IMR-90 (cell line): ENCODE results near the gene PVALEF.

Source experiments
- BHLHE40 ChIP-seq: fragments of 150-350 bp; IDR thresholded peaks from 2 replicates; pipeline ENCODE4 v1.6.1; 2016; ENCODE audit warnings: mild to moderate bottlenecking, low read depth, low read length
- CEBPB ChIP-seq: IDR thresholded peaks from 2 replicates; pipeline ENCODE4 v1.6.1; 2012; ENCODE audit warnings: low read depth, low read length, improper control_type of control experiment
- CTCF ChIP-seq: conservative IDR thresholded peaks from 2 replicates; pipeline ENCODE4 v1.5.1; 2012; ENCODE audit warnings: mild to moderate bottlenecking, low read depth, low read length, improper control_type of control experiment
- MAZ ChIP-seq: IDR thresholded peaks from 2 replicates; pipeline ENCODE4 v1.6.1; 2012; ENCODE audit warnings: low read depth, mild to moderate bottlenecking, low read length, improper control_type of control experiment, moderate library complexity, borderline replicate concordance
- POLR2A ChIP-seq: IDR thresholded peaks from 2 replicates; pipeline ENCODE4 v1.6.1; 2012; ENCODE audit warnings: mild to moderate bottlenecking, low read depth, low read length
- RAD21 ChIP-seq: IDR thresholded peaks from 2 replicates; pipeline ENCODE4 v1.6.1; 2012; ENCODE audit warnings: low read length, improper control_type of control experiment
- RCOR1 ChIP-seq: IDR thresholded peaks from 2 replicates; pipeline ENCODE4 v1.6.1; 2012; ENCODE audit warnings: mild to moderate bottlenecking, low read length, improper control_type of control experiment; ENCODE audit not compliant: insufficient replicate concordance
- RFX5 ChIP-seq: IDR thresholded peaks from 2 replicates; pipeline ENCODE4 v1.8.0; 2012; ENCODE audit warnings: low read depth, mild to moderate bottlenecking, low read length, moderate library complexity
- SMC3 ChIP-seq: fragments of 150-350 bp; IDR thresholded peaks from 2 replicates; pipeline ENCODE4 v1.6.1; 2016; ENCODE audit warnings: low read depth, mild to moderate bottlenecking, antibody characterized with exemption, low read length, moderate library complexity
- USF2 ChIP-seq: fragments of 150-350 bp; IDR thresholded peaks from 2 replicates; pipeline ENCODE4 v1.6.1; 2017; ENCODE audit warnings: mild to moderate bottlenecking, antibody characterized with exemption, low read length, low read depth

- TF ChIP-seq CTCF (no peak), POLR2A (no peak), RCOR1 (no peak), CEBPB (no peak), SMC3 (no peak), RFX5 (no peak), USF2 (no peak), BHLHE40 (no peak), RAD21 (no peak), MAZ (no peak)
These were observed 52.2 kb downstream of the PVALEF start for GRCh38 chr17:81217491-81217890.
